HEK293 (cell line): ENCODE data around the gene MIS12.

Source experiments
- SCRT2 ChIP-seq: fragments of 450-650 bp; formaldehyde crosslinking; IDR thresholded peaks from 2 replicates; pipeline ENCODE4 v1.5.1; 2016; ENCODE audit warnings: missing biosample characterization, missing genetic modification characterization
- ZBTB20 ChIP-seq: fragments of 450-650 bp; formaldehyde crosslinking; IDR thresholded peaks from 2 replicates; pipeline ENCODE4 v1.5.1; 2016; ENCODE audit warnings: missing biosample characterization, missing genetic modification characterization
- ZBTB6 ChIP-seq: fragments of 450-650 bp; formaldehyde crosslinking; IDR thresholded peaks from 2 replicates; pipeline ENCODE4 v1.5.1; 2017; ENCODE audit warnings: missing biosample characterization, missing genetic modification characterization
- ZIC2 ChIP-seq: fragments of 450-650 bp; formaldehyde crosslinking; IDR thresholded peaks from 2 replicates; pipeline ENCODE4 v1.5.1; 2016; ENCODE audit warnings: missing biosample characterization, missing genetic modification characterization
- ZNF114 ChIP-seq: fragments of 450-650 bp; formaldehyde crosslinking; IDR thresholded peaks from 2 replicates; pipeline ENCODE4 v1.5.0; 2017; ENCODE audit warnings: missing biosample characterization, missing genetic modification characterization
- ZNF140 ChIP-seq: fragments of 450-650 bp; formaldehyde crosslinking; IDR thresholded peaks from 2 replicates; pipeline ENCODE4 v1.5.1; 2016; ENCODE audit warnings: missing biosample characterization, missing genetic modification characterization
- ZNF174 ChIP-seq: fragments of 450-650 bp; formaldehyde crosslinking; IDR thresholded peaks from 2 replicates; pipeline ENCODE4 v1.5.0; 2017; ENCODE audit warnings: missing biosample characterization, mild to moderate bottlenecking, missing genetic modification characterization
- ZNF175 ChIP-seq: fragments of 450-650 bp; formaldehyde crosslinking; IDR thresholded peaks from 2 replicates; pipeline ENCODE4 v1.5.1; 2016; ENCODE audit warnings: missing biosample characterization, missing genetic modification characterization
- ZNF239 ChIP-seq: fragments of 450-650 bp; formaldehyde crosslinking; IDR thresholded peaks from 2 replicates; pipeline ENCODE4 v1.5.1; 2016; ENCODE audit warnings: missing biosample characterization, missing genetic modification characterization
- ZNF24 ChIP-seq: fragments of 450-650 bp; formaldehyde crosslinking; IDR thresholded peaks from 2 replicates; pipeline ENCODE4 v1.5.1; 2016; ENCODE audit warnings: missing biosample characterization, missing genetic modification characterization
- ZNF248 ChIP-seq: fragments of 450-650 bp; formaldehyde crosslinking; IDR thresholded peaks from 2 replicates; pipeline ENCODE4 v1.5.1; 2017; ENCODE audit warnings: missing biosample characterization, missing genetic modification characterization
- ZNF473 ChIP-seq: fragments of 450-650 bp; formaldehyde crosslinking; IDR thresholded peaks from 2 replicates; pipeline ENCODE4 v1.5.1; 2017; ENCODE audit warnings: missing biosample characterization, missing genetic modification characterization
- ZNF48 ChIP-seq: fragments of 450-650 bp; formaldehyde crosslinking; IDR thresholded peaks from 2 replicates; pipeline ENCODE4 v1.5.1; 2016; ENCODE audit warnings: missing biosample characterization, missing genetic modification characterization
- ZNF529 ChIP-seq: fragments of 450-650 bp; formaldehyde crosslinking; IDR thresholded peaks from 2 replicates; pipeline ENCODE4 v1.5.1; 2017; ENCODE audit warnings: missing genetic modification characterization, missing biosample characterization; ENCODE audit not compliant: insufficient replicate concordance
- ZNF548 ChIP-seq: fragments of 450-650 bp; formaldehyde crosslinking; IDR thresholded peaks from 2 replicates; pipeline ENCODE4 v1.5.1; 2016; ENCODE audit warnings: missing biosample characterization, missing genetic modification characterization
- ZNF624 ChIP-seq: fragments of 450-650 bp; formaldehyde crosslinking; IDR thresholded peaks from 2 replicates; pipeline ENCODE4 v1.5.1; 2017; ENCODE audit warnings: missing biosample characterization, missing genetic modification characterization
- ZNF645 ChIP-seq: fragments of 450-650 bp; formaldehyde crosslinking; IDR thresholded peaks from 2 replicates; pipeline ENCODE4; 2016; ENCODE audit warnings: missing biosample characterization, missing genetic modification characterization
- ZNF837 ChIP-seq: fragments of 450-650 bp; formaldehyde crosslinking; IDR thresholded peaks from 2 replicates; pipeline ENCODE4 v1.5.1; 2016; ENCODE audit warnings: missing biosample characterization, missing genetic modification characterization
- ZXDB ChIP-seq: fragments of 450-650 bp; formaldehyde crosslinking; IDR thresholded peaks from 2 replicates; pipeline ENCODE4 v1.5.1; 2016; ENCODE audit warnings: missing biosample characterization, missing genetic modification characterization
- TF ChIP-seq, protein P1 (sequence below): fragments of 450-650 bp; formaldehyde crosslinking; IDR thresholded peaks from 2 replicates; pipeline ENCODE4 v1.5.1; 2016; ENCODE audit warnings: missing biosample characterization, missing genetic modification characterization
- TF ChIP-seq, protein P2 (sequence below): fragments of 450-650 bp; formaldehyde crosslinking; IDR thresholded peaks from 2 replicates; pipeline ENCODE4 v1.5.1; 2016; ENCODE audit warnings: missing biosample characterization, missing genetic modification characterization
- TF ChIP-seq, protein P3 (sequence below): IDR thresholded peaks from 2 replicates; pipeline ENCODE4 v1.6.1; 2011; ENCODE audit warnings: mild to moderate bottlenecking, low read depth, low read length, borderline replicate concordance
- TF ChIP-seq, protein P4 (sequence below): fragments of 450-650 bp; formaldehyde crosslinking; IDR thresholded peaks from 2 replicates; pipeline ENCODE4 v1.5.1; 2016; ENCODE audit warnings: missing biosample characterization, missing genetic modification characterization
- TF ChIP-seq, protein P5 (sequence below): fragments of 450-650 bp; formaldehyde crosslinking; conservative IDR thresholded peaks from 2 replicates; pipeline ENCODE4 v1.5.1; 2016; ENCODE audit warnings: low read depth, missing biosample characterization, missing genetic modification characterization

MIS12 gene

GRCh38 chr17:5438716-5439445, 47.5 kb upstream of the MIS12 start, which contains the start of gene C1QBP (continued):
- no peak for TF ChIP-seq ZNF248 (tag by site-specific recombination)
- no peak for TF ChIP-seq ZNF624 (tag by site-specific recombination)
- TF ChIP-seq SCRT2 (tag by site-specific recombination): peak; percentile 52; the same call in 1 of the 2 replicates
- TF ChIP-seq ZNF548 (tag by site-specific recombination): no peak
- no peak for TF ChIP-seq ZNF473 (tag by site-specific recombination)
- no peak for TF ChIP-seq ZNF239 (tag by site-specific recombination)
- TF ChIP-seq, protein P1, sequence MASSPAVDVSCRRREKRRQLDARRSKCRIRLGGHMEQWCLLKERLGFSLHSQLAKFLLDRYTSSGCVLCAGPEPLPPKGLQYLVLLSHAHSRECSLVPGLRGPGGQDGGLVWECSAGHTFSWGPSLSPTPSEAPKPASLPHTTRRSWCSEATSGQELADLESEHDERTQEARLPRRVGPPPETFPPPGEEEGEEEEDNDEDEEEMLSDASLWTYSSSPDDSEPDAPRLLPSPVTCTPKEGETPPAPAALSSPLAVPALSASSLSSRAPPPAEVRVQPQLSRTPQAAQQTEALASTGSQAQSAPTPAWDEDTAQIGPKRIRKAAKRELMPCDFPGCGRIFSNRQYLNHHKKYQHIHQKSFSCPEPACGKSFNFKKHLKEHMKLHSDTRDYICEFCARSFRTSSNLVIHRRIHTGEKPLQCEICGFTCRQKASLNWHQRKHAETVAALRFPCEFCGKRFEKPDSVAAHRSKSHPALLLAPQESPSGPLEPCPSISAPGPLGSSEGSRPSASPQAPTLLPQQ (tag by site-specific recombination): peak; percentile 44; the same call in 1 of the 2 replicates
- TF ChIP-seq ZNF114 (tag by site-specific recombination): no peak
- 0 out of 2 replicates have a peak, but pooled peaks have one; percentile 31 for TF ChIP-seq ZIC2 (tag by site-specific recombination)
- 0 out of 2 replicates have a peak, but pooled peaks have one; percentile 20 for TF ChIP-seq ZNF24 (tag by site-specific recombination)
- TF ChIP-seq ZXDB: peak; percentile 56; the same call in 1 of the 2 replicates
- TF ChIP-seq, protein P2, sequence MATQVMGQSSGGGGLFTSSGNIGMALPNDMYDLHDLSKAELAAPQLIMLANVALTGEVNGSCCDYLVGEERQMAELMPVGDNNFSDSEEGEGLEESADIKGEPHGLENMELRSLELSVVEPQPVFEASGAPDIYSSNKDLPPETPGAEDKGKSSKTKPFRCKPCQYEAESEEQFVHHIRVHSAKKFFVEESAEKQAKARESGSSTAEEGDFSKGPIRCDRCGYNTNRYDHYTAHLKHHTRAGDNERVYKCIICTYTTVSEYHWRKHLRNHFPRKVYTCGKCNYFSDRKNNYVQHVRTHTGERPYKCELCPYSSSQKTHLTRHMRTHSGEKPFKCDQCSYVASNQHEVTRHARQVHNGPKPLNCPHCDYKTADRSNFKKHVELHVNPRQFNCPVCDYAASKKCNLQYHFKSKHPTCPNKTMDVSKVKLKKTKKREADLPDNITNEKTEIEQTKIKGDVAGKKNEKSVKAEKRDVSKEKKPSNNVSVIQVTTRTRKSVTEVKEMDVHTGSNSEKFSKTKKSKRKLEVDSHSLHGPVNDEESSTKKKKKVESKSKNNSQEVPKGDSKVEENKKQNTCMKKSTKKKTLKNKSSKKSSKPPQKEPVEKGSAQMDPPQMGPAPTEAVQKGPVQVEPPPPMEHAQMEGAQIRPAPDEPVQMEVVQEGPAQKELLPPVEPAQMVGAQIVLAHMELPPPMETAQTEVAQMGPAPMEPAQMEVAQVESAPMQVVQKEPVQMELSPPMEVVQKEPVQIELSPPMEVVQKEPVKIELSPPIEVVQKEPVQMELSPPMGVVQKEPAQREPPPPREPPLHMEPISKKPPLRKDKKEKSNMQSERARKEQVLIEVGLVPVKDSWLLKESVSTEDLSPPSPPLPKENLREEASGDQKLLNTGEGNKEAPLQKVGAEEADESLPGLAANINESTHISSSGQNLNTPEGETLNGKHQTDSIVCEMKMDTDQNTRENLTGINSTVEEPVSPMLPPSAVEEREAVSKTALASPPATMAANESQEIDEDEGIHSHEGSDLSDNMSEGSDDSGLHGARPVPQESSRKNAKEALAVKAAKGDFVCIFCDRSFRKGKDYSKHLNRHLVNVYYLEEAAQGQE (tag by site-specific recombination): peak; percentile 59
- no peak for TF ChIP-seq ZNF529 (tag by site-specific recombination)
- TF ChIP-seq, protein P3, sequence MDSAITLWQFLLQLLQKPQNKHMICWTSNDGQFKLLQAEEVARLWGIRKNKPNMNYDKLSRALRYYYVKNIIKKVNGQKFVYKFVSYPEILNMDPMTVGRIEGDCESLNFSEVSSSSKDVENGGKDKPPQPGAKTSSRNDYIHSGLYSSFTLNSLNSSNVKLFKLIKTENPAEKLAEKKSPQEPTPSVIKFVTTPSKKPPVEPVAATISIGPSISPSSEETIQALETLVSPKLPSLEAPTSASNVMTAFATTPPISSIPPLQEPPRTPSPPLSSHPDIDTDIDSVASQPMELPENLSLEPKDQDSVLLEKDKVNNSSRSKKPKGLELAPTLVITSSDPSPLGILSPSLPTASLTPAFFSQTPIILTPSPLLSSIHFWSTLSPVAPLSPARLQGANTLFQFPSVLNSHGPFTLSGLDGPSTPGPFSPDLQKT: no peak
- no peak for TF ChIP-seq ZNF174 (tag by site-specific recombination)
- TF ChIP-seq ZBTB6: no peak
- no peak for TF ChIP-seq ZNF837
- no peak for TF ChIP-seq ZNF48 (tag by site-specific recombination)
- TF ChIP-seq, protein P4, sequence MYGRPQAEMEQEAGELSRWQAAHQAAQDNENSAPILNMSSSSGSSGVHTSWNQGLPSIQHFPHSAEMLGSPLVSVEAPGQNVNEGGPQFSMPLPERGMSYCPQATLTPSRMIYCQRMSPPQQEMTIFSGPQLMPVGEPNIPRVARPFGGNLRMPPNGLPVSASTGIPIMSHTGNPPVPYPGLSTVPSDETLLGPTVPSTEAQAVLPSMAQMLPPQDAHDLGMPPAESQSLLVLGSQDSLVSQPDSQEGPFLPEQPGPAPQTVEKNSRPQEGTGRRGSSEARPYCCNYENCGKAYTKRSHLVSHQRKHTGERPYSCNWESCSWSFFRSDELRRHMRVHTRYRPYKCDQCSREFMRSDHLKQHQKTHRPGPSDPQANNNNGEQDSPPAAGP (tag by site-specific recombination): peak; percentile 65
- no peak for TF ChIP-seq ZNF140
- TF ChIP-seq ZNF175 (tag by site-specific recombination): no peak
- no peak; the same call in 1 of the 2 replicates for TF ChIP-seq ZBTB20 (tag by site-specific recombination)
- TF ChIP-seq ZNF645 (tag by site-specific recombination): no peak
- TF ChIP-seq, protein P5, sequence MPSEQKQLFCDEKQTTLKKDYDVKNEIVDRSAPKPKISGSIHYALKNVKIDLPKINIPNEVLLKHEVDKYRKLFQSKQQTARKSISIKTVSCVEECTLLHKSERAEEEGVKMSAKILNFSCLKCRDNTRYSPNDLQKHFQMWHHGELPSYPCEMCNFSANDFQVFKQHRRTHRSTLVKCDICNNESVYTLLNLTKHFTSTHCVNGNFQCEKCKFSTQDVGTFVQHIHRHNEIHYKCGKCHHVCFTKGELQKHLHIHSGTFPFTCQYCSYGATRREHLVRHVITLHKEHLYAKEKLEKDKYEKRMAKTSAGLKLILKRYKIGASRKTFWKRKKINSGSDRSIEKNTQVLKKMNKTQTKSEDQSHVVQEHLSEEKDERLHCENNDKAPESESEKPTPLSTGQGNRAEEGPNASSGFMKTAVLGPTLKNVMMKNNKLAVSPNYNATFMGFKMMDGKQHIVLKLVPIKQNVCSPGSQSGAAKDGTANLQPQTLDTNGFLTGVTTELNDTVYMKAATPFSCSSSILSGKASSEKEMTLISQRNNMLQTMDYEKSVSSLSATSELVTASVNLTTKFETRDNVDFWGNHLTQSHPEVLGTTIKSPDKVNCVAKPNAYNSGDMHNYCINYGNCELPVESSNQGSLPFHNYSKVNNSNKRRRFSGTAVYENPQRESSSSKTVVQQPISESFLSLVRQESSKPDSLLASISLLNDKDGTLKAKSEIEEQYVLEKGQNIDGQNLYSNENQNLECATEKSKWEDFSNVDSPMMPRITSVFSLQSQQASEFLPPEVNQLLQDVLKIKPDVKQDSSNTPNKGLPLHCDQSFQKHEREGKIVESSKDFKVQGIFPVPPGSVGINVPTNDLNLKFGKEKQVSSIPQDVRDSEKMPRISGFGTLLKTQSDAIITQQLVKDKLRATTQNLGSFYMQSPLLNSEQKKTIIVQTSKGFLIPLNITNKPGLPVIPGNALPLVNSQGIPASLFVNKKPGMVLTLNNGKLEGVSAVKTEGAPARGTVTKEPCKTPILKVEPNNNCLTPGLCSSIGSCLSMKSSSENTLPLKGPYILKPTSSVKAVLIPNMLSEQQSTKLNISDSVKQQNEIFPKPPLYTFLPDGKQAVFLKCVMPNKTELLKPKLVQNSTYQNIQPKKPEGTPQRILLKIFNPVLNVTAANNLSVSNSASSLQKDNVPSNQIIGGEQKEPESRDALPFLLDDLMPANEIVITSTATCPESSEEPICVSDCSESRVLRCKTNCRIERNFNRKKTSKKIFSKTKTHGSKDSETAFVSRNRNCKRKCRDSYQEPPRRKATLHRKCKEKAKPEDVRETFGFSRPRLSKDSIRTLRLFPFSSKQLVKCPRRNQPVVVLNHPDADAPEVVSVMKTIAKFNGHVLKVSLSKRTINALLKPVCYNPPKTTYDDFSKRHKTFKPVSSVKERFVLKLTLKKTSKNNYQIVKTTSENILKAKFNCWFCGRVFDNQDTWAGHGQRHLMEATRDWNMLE (tag by site-specific recombination): peak; percentile 40; the same call in 1 of the 2 replicates
